Measurements from ENCODE around the gene CLPTM1L. TPM values are rescaled to one million over a fixed set of nuclear protein-coding genes. Genes with fewer than 3 reads are reported as not detected.

Gene CLPTM1L
- total and polyA plus RNA-seq, 4 donors: 98.3 to 123 (median 104) TPM

DNA sequence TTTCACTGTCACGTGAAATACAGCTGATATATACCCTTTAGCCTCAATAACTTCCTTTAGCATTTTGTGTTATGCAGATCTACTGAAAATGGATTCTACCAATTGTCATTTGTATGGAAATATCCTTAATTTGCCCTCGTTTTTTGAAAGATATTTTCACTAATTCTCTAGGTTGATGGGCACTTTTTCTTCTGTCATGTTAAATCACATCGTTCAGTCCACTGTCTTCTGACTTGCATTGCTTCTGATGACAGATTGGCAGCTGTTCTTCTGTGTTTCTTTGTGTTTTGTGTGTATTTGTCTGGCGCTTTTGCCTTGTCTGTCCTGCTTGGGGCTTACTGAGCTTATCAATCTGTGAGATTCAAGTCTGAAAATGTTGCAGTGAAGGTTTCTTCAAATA, 9.7 kb upstream of the CLPTM1L start:
- DNase-seq (ENCODE audit: low read depth in 4 of 6, low spot score in 6 of 6): peak in 1 of 6 donors; percentile 4
- Histone ChIP-seq H3K27me3 (ENCODE audit: control insufficient read depth, insufficient read depth, low read length) (no peaks in the 10 kb centered on the region), H3K9me3 (ENCODE audit: control insufficient read depth, insufficient read depth, low read length) (no peaks in the 10 kb centered on the region), H3K36me3 (ENCODE audit: control insufficient read depth, insufficient read depth, low read length) (no peaks in the 10 kb centered on the region), H3K4me1 (ENCODE audit: control insufficient read depth, insufficient read depth, low read length) (peaks cover 14% of the 10 kb centered on the region), H3K4me3 (ENCODE audit: low read depth, low read length) (no peak overlapping the region), H3K27ac (ENCODE audit: low read depth, low read length) (no peak overlapping the region)
- WGBS (ENCODE audit: insufficient coverage): 80% methylated on average over 1 of the region's 4 CpGs

DNA sequence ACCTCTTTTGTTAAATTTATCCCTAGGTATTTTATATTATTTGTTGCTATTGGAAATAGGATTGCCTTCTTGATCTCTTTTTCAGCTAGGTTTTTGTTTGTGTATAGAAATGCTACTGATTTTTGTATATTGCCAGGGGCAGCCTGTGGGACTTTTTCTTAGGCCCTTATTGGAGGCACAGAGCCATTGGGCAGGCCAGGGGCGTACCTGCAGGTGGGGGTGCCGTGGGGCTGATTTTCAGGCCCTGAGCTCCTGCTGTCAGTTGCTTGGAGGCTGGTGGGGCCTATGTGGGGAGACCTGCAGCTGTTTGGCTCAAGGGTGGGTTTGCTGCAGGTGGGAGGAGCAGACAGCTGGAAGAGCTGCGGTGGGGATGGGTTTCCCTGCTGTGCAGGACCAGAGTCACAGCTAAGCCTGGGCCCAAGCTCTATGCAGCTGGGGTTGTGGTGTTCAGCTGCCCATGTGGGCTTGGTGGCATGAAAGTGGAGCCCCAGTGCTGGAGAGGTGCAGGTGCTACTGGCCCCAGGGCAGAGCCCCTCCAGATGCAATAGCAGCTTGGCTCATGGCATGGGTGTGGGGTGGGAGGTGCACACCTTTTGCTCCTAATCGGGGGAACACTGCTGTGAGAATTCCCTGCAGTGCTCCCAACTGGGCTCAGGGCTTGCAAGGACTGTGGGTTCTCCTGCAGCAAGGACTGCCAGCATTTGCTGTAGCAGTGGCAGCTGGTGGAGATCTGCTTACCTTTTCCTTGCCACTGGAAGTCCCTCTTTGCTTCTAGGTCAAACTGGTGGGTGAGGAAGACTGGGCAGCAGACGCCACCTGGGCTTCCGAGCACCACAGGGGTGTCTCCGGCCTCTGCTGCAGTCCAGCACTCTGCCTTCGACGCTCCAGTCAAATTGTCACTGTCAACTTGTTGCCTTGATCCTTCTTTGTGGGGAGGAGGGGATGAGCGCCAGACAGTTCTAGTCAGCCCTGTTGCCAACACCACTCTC, 7.6 kb upstream of the CLPTM1L start:
- Histone ChIP-seq H3K4me1 (ENCODE audit: control insufficient read depth, insufficient read depth, low read length) (peaks cover 10% of the 10 kb centered on the region), H3K4me3 (ENCODE audit: low read depth, low read length) (no peak overlapping the region), H3K27ac (ENCODE audit: low read depth, low read length) (no peak overlapping the region), H3K9me3 (ENCODE audit: control insufficient read depth, insufficient read depth, low read length) (no peaks in the 10 kb centered on the region), H3K27me3 (ENCODE audit: control insufficient read depth, insufficient read depth, low read length) (no peaks in the 10 kb centered on the region), H3K36me3 (ENCODE audit: control insufficient read depth, insufficient read depth, low read length) (peaks cover 2% of the 10 kb centered on the region)
- WGBS (ENCODE audit: insufficient coverage): 79% methylated on average over 7 of the region's 10 CpGs
- DNase-seq (ENCODE audit: low read depth in 4 of 6, low spot score in 6 of 6): no peak

DNA sequence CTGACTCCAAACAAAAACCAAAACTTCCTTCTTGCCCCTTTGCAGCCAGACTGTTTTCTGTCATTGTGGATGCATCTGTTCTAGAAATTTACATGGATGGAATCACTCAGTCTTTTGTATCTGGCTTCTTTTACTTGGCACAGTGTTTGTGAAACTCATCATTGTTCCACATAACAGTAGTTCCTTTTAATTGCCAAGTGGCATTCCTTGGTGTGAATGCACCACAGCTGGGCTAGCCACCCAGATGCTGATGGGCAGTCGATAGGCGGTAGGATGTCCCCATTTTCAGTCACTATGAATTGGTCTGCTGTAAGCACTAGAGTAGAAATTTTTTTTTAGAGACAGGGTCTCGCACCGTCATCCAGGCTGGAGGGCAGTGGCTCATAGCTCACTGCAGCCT, 6.3 kb upstream of the CLPTM1L start:
- peaks cover 12% of the 10 kb centered on the region for H3K4me1 ChIP-seq (ENCODE audit: control insufficient read depth, insufficient read depth, low read length)
- H3K9me3 ChIP-seq (ENCODE audit: control insufficient read depth, insufficient read depth, low read length): no peaks in the 10 kb centered on the region
- H3K36me3 ChIP-seq (ENCODE audit: control insufficient read depth, insufficient read depth, low read length): peaks cover 8% of the 10 kb centered on the region
- 43% methylated on average over 4 of the region's 4 CpGs for WGBS (ENCODE audit: insufficient coverage)
- H3K27me3 ChIP-seq (ENCODE audit: control insufficient read depth, insufficient read depth, low read length): no peaks in the 10 kb centered on the region
- peak in 2 of 6 donors; percentile 1 to 36 for DNase-seq (ENCODE audit: low read depth in 4 of 6, low spot score in 6 of 6)
- no peak overlapping the region for H3K4me3 ChIP-seq (ENCODE audit: low read depth, low read length)
- no peak overlapping the region for H3K27ac ChIP-seq (ENCODE audit: low read depth, low read length)

DNA sequence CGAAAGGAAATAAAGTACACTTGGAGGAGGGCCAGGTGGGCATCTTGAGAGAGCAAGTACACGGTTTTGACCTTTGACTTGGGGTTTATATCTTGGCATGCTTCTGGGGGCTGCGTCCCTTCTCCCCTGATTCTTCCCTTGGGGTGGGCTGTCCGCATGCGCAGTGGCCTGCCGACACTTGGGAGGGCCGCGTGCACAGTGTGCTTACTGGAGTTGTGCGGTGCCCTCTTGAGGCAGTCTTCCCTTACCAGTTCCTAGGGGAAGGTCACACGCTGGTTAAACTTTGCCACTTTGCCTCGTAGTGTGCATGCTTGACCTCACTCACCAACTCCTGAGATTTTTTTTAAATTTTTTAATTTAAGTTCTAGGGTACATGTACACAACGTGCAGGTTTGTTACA, 4.3 kb upstream of the CLPTM1L start:
- Histone ChIP-seq H3K9me3 (ENCODE audit: control insufficient read depth, insufficient read depth, low read length) (no peaks in the 10 kb centered on the region), H3K4me3 (ENCODE audit: low read depth, low read length) (no peak overlapping the region), H3K27me3 (ENCODE audit: control insufficient read depth, insufficient read depth, low read length) (no peaks in the 10 kb centered on the region), H3K4me1 (ENCODE audit: control insufficient read depth, insufficient read depth, low read length) (peaks cover 14% of the 10 kb centered on the region), H3K27ac (ENCODE audit: low read depth, low read length) (no peak overlapping the region), H3K36me3 (ENCODE audit: control insufficient read depth, insufficient read depth, low read length) (peaks cover 8% of the 10 kb centered on the region)
- WGBS (ENCODE audit: insufficient coverage): 52% methylated on average over 6 of the region's 12 CpGs
- DNase-seq (ENCODE audit: low read depth in 4 of 6, low spot score in 6 of 6): no peak

DNA sequence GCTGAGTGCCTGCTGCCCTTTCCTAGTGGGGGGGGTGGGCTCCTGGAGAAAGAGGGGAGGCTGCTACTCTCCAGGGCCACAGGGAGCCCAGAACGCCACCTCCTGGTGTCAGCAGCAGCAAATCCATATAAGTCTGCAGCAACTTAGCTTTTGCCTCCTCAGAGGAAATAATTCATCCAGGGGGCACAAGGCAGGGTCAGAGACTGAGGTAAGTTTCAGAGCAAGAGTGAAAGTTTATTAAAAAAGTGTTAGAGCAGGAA, 4.0 kb upstream of the CLPTM1L start:
- no peaks in the 10 kb centered on the region for H3K9me3 ChIP-seq (ENCODE audit: control insufficient read depth, insufficient read depth, low read length)
- no peak overlapping the region for H3K27ac ChIP-seq (ENCODE audit: low read depth, low read length)
- peaks cover 8% of the 10 kb centered on the region for H3K36me3 ChIP-seq (ENCODE audit: control insufficient read depth, insufficient read depth, low read length)
- WGBS (ENCODE audit: insufficient coverage): no CpG with 5 or more reads among the region's 1 CpG
- no peak for DNase-seq (ENCODE audit: low read depth in 4 of 6, low spot score in 6 of 6)
- H3K4me3 ChIP-seq (ENCODE audit: low read depth, low read length): no peak overlapping the region
- peaks cover 17% of the 10 kb centered on the region for H3K4me1 ChIP-seq (ENCODE audit: control insufficient read depth, insufficient read depth, low read length)
- no peaks in the 10 kb centered on the region for H3K27me3 ChIP-seq (ENCODE audit: control insufficient read depth, insufficient read depth, low read length)

DNA sequence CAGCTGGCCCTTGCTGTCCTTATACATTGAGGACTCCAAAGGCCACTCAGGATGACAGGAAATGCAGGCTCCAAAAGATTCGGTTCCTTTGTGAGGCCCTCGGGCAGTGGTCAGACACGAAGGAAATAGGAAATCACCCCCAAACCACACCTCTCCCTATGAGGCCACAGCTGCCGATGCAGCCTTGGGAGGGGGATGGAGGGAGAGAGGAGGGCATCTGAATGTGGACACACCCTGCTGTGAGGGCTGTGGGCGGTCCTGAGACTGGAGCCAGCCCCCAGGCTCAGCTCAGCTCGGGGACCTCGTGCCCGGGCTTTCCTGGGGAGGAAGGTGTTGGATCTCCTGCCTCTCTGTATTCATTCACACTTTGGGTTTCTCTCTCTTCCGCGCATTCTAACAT, 2.7 kb upstream of the CLPTM1L start:
- Histone ChIP-seq H3K27me3 (ENCODE audit: control insufficient read depth, insufficient read depth, low read length) (no peaks in the 10 kb centered on the region), H3K4me3 (ENCODE audit: low read depth, low read length) (no peak overlapping the region), H3K27ac (ENCODE audit: low read depth, low read length) (no peak overlapping the region), H3K4me1 (ENCODE audit: control insufficient read depth, insufficient read depth, low read length) (peaks cover 23% of the 10 kb centered on the region), H3K9me3 (ENCODE audit: control insufficient read depth, insufficient read depth, low read length) (no peaks in the 10 kb centered on the region), H3K36me3 (ENCODE audit: control insufficient read depth, insufficient read depth, low read length) (peaks cover 18% of the 10 kb centered on the region)
- no peak for DNase-seq (ENCODE audit: low read depth in 4 of 6, low spot score in 6 of 6)
- 54% methylated on average over 4 of the region's 10 CpGs for whole genome bisulfite sequencing (ENCODE audit: insufficient coverage)

DNA sequence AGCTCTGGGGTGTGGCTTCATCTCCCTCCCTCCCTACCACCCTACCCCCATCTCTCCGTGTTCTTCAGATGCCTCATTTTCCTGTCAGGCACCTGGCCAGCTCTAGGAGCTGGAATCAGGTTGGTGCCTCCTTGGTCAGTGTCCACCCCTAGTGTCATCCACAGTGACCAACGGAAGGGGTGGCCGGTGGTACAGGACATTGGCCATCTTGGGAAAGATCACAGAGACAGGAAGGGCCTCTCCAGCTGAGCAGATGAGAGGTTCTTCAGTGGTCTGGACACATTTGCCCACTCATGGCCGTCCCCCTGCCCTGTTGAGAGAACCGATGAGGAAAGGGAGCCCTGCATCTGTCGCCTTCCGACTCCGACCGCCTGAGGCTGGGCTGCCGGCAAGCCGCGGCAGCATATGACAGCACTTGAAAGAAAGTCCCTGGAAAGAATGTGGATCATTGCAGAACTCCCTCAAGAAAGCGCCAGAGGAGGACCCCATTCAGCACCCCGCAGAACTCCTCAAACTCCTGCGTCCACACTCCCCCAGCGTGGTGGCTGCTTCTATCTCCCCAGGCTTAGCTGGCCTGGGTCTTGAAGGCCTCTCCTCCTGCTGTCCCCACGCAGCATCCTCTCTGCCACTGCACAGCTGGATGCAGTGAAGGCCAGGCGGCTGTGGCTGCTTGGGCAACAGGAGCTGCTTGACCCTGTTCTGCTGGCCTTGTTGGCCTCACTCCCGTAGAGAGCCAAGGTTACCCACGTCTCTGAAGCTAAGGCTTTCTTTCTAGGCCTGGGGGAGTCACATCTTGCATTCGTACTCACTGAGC, 1.9 kb upstream of the CLPTM1L start:
- no peak overlapping the region for H3K4me3 ChIP-seq (ENCODE audit: low read depth, low read length)
- no peak for DNase-seq (ENCODE audit: low read depth in 4 of 6, low spot score in 6 of 6)
- H3K27ac ChIP-seq (ENCODE audit: low read depth, low read length): no peak overlapping the region
- peaks cover 23% of the 10 kb centered on the region for H3K4me1 ChIP-seq (ENCODE audit: control insufficient read depth, insufficient read depth, low read length)
- 83% methylated on average over 20 of the region's 21 CpGs for WGBS (ENCODE audit: insufficient coverage)
- no peaks in the 10 kb centered on the region for H3K9me3 ChIP-seq (ENCODE audit: control insufficient read depth, insufficient read depth, low read length)
- peaks cover 26% of the 10 kb centered on the region for H3K36me3 ChIP-seq (ENCODE audit: control insufficient read depth, insufficient read depth, low read length)
- no peaks in the 10 kb centered on the region for H3K27me3 ChIP-seq (ENCODE audit: control insufficient read depth, insufficient read depth, low read length)

DNA sequence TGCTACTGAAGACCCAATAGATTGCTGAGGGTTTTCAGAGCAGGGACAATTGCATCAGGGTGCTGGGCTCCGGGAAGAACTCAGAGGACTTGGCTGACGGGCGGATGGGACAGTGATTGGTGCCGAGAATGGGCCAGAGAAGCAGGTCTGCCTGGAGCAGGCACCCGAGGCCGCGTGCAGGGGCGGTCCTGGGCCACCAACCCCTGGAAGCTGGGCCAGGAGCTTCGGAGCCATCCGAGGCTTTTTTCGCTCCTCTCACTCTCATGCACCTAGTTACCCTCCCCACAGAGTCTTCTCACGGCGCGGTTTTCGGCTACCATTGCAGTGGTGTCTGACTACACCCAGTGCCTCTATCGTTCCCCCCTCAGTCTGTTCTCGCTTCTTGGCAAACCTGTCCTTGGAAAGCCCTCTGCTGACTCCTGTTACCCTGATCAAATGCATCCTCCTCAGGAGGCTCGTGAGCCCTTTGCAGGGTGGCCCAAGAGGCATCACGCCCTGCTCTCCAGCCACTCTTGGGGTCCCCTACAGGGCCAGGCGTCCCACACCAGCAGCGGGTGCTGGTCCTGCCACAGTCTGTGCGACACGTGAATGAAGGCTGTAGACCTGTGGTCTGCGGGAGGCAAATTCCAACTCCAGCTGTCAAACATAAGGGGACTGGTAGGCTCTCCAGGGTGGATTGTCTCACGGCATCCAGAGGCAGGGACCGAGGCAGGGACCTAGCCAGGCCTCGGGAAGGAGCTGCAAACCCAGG, 1.2 kb upstream of the CLPTM1L start:
- DNase-seq (ENCODE audit: low read depth in 4 of 6, low spot score in 6 of 6): no peak
- H3K4me1 ChIP-seq (ENCODE audit: control insufficient read depth, insufficient read depth, low read length): peaks cover 23% of the 10 kb centered on the region
- no peaks in the 10 kb centered on the region for H3K9me3 ChIP-seq (ENCODE audit: control insufficient read depth, insufficient read depth, low read length)
- peaks cover 34% of the 10 kb centered on the region for H3K36me3 ChIP-seq (ENCODE audit: control insufficient read depth, insufficient read depth, low read length)
- whole genome bisulfite sequencing (ENCODE audit: insufficient coverage): 80% methylated on average over 27 of the region's 27 CpGs
- peak overlapping the region; percentile 75 for H3K4me3 ChIP-seq (ENCODE audit: low read depth, low read length)
- H3K27ac ChIP-seq (ENCODE audit: low read depth, low read length): no peak overlapping the region
- H3K27me3 ChIP-seq (ENCODE audit: control insufficient read depth, insufficient read depth, low read length): no peaks in the 10 kb centered on the region

Data from spinal cord (tissue), 10 donors.